Measurements from ENCODE around the gene TSPYL1. TPM values are rescaled to one million over a fixed set of nuclear protein-coding genes. Genes with fewer than 3 reads are reported as not detected.

Gene TSPYL1
- total and polyA plus RNA-seq, 9 of the 15 experiments (the other 6 are each of a cell fraction or from before 2014, with no cell fraction given): 23.1 to 56.8 (median 37.9) TPM

GRCh38 chr6:116255246-116255800 is 24.4 kb downstream of the TSPYL1 start (continued):
- TF ChIP-seq, protein P1, sequence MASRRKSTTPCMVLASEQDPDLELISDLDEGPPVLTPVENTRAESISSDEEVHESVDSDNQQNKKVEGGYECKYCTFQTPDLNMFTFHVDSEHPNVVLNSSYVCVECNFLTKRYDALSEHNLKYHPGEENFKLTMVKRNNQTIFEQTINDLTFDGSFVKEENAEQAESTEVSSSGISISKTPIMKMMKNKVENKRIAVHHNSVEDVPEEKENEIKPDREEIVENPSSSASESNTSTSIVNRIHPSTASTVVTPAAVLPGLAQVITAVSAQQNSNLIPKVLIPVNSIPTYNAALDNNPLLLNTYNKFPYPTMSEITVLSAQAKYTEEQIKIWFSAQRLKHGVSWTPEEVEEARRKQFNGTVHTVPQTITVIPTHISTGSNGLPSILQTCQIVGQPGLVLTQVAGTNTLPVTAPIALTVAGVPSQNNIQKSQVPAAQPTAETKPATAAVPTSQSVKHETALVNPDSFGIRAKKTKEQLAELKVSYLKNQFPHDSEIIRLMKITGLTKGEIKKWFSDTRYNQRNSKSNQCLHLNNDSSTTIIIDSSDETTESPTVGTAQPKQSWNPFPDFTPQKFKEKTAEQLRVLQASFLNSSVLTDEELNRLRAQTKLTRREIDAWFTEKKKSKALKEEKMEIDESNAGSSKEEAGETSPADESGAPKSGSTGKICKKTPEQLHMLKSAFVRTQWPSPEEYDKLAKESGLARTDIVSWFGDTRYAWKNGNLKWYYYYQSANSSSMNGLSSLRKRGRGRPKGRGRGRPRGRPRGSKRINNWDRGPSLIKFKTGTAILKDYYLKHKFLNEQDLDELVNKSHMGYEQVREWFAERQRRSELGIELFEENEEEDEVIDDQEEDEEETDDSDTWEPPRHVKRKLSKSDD (conservative IDR thresholded peaks at IDR 0.05; ENCODE audit: low read length): no peak
- 0 out of 2 replicates have a peak, but pooled peaks have one; percentile 26 for TF ChIP-seq HDAC2 (IDR thresholded peaks at IDR 0.05)
- TF ChIP-seq TRIM28 (IDR thresholded peaks at IDR 0.05): no peak
- no peak for TF ChIP-seq FUS (optimal IDR thresholded peaks at IDR 0.05; ENCODE audit: low read depth, low read length)
- no peak for TF ChIP-seq ZNF354B (CRISPR knock-in tag; IDR thresholded peaks at IDR 0.05)
- 0 out of 4 replicates have a peak, but pooled peaks have one; percentile 16 to 21 for TF ChIP-seq FOXK2 (conservative IDR thresholded peaks at IDR 0.05 in 1 of 2, IDR thresholded peaks at IDR 0.05 in 1 of 2; ENCODE audit: low read depth in 2 of 2)
- no peak for TF ChIP-seq SMAD4 (CRISPR knock-in tag; conservative IDR thresholded peaks at IDR 0.05)
- TF ChIP-seq IRF1 (CRISPR knock-in tag; IDR thresholded peaks at IDR 0.05; ENCODE audit: borderline replicate concordance): no peak
- TF ChIP-seq MCM3 (IDR thresholded peaks at IDR 0.05): no peak
- TF ChIP-seq DPF2 (IDR thresholded peaks at IDR 0.05): peak; percentile 60; the same call in 1 of the 2 replicates
- no peak for TF ChIP-seq CEBPB (tag; IDR thresholded peaks at IDR 0.05)
- TF ChIP-seq GABPB2 (CRISPR knock-in tag; conservative IDR thresholded peaks at IDR 0.05): no peak
- no peak for TF ChIP-seq CBFA2T2 (conservative IDR thresholded peaks at IDR 0.05)
- TF ChIP-seq CGGBP1 (CRISPR knock-in tag; IDR thresholded peaks at IDR 0.05): no peak
- no peak for TF ChIP-seq BCL6 (CRISPR knock-in tag; IDR thresholded peaks at IDR 0.05)
- TF ChIP-seq RBBP5 (IDR thresholded peaks at IDR 0.05; ENCODE audit: borderline replicate concordance, insufficient read depth, low read length, poor library complexity, severe bottlenecking): no peak
- no peak for TF ChIP-seq TFAM (CRISPR knock-in tag; conservative IDR thresholded peaks at IDR 0.05)
- 0 out of 2 replicates have a peak, but pooled peaks have one; percentile 19 for TF ChIP-seq CHAMP1 (IDR thresholded peaks at IDR 0.05)
- no peak for TF ChIP-seq CBFA2T3 (IDR thresholded peaks at IDR 0.05)
- TF ChIP-seq MEIS2 (IDR thresholded peaks at IDR 0.05; ENCODE audit: partially characterized antibody): peak; percentile 41
- no peak for TF ChIP-seq TARDBP (IDR thresholded peaks at IDR 0.05)
- no peak for TF ChIP-seq JUND (IDR thresholded peaks at IDR 0.05; ENCODE audit: borderline replicate concordance, low read depth, low read length)
- no peak for TF ChIP-seq JUND (tag; IDR thresholded peaks at IDR 0.05; ENCODE audit: borderline replicate concordance, low read depth, low read length)
- TF ChIP-seq NCOR1 (IDR thresholded peaks at IDR 0.05): no peak
- TF ChIP-seq RBM25 (IDR thresholded peaks at IDR 0.05; ENCODE audit: low read depth, low read length, severe bottlenecking): no peak
- TF ChIP-seq RHOXF2B (CRISPR knock-in tag; conservative IDR thresholded peaks at IDR 0.05): no peak
- TF ChIP-seq ARID1B (IDR thresholded peaks at IDR 0.05): peak; percentile 55
- no peak for TF ChIP-seq ZSCAN29 (IDR thresholded peaks at IDR 0.05)

All from K562 (cell line).